K562 (cell line): ENCODE data around the gene PLXNA2. TPM values are rescaled to one million over a fixed set of nuclear protein-coding genes. Genes with fewer than 3 reads are reported as not detected.

Experiments
- ZNF318 ChIP-seq, 2 experiments: fragments of 450-650 bp; IDR thresholded peaks; 2 replicates each; pipeline ENCODE4 v1.6.1; 2016; ENCODE audit warnings: mild to moderate bottlenecking in 2 of 2, borderline replicate concordance in 1 of 2, low read depth in 1 of 2, moderate library complexity in 1 of 2
- ZNF583 ChIP-seq: fragments of 250-450 bp; sonication (Bioruptor Pico); IDR thresholded peaks from 2 replicates; pipeline ENCODE4 v1.4.0; 2020
- polyA plus RNA-seq, 8 experiments: library from polyadenylated mRNA; depleted of rRNA in 4 of 8; stranded (reverse) in 5 of 8; unstranded in 3 of 8; fragments of >200 nt; fragmentation: Nextera tagmentation in 2 of 8; fragmentation: Illumina TruSeq in 1 of 8; extraction: Ambion mirVana in 2 of 8; extraction: Trizol in 1 of 8; gene quantifications; 2 replicates each; pipeline versions ENCODE4 v1.2.1 to v1.2.3, GENCODE V29; 2011 to 2014; ENCODE audit warnings: inconsistent platforms in 1 of 8, missing spikeins in 1 of 8
- total RNA-seq, 7 experiments: library from RNA; depleted of rRNA in 6 of 7; stranded (reverse); fragments of >200 nt in 6 of 7; fragmentation: Illumina TruSeq in 2 of 7; extraction: Trizol in 2 of 7; gene quantifications; 2 replicates each; pipeline versions ENCODE4 v1.2.1 to v1.2.3, GENCODE V29; 2011 to 2021; ENCODE audit warnings: low replicate concordance in 1 of 7

The PLXNA2 gene
- total and polyA plus RNA-seq, 9 of the 15 experiments (the other 6 are each of a cell fraction or from before 2014, with no cell fraction given) = 0.01 to 1.3 (median 0.32) TPM

DNA sequence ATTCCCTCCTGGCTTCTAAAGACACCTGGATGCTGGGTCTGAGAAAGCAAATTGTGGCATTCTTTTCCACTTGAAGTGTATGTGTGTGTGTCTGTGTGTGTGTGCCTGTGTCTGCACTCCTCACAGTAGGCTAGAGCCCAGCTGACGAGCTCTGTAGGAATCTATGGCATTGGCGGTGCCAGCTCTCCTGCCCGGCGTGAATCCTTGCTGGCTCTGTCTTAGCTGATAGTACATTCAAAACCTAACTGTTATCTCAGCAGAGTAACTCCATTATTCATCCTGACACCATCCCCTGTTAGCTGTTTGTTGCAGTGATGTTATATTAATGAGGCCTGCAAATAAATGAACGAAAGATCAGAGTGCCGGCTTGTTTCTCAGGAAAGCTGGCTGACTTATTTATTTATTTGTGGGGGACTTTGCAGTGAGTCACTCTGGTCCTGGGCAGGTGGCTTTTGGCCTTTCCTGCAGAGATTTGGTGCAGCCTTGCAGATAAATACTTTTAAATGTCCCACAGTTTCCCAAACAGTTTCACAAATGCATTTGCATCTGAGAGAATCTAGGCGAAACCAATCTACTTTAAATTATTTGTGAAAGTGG, 172.7 kb downstream of the PLXNA2 start (continued):
- TF ChIP-seq ZNF318 (IDR thresholded peaks at IDR 0.05; ENCODE audit: borderline replicate concordance in 1 of 2, low read depth in 1 of 2) = no peak
- no peak for TF ChIP-seq ZNF583
